Thyroid gland (tissue), 4 donors: ENCODE measurements around the gene APOC1. TPM values are rescaled to one million over a fixed set of nuclear protein-coding genes. Genes with fewer than 3 reads are reported as not detected.

Source experiments
- DNase-seq, 2 donors: peaks; one replicate each; pipeline ENCODE4 v3.0.0-alpha.2; 2019
- H3K27ac ChIP-seq, 3 donors: fragments of 200-600 bp; sonication (generic); 1 replicate in 2 of 3; 2 replicates in 1 of 3; pipeline ENCODE4 v1.5.1; 2016 to 2019; ENCODE audit warnings: mild to moderate bottlenecking in 1 of 3, moderate library complexity in 1 of 3
- H3K27me3 ChIP-seq: fragments of 200-600 bp; sonication (generic); one replicate; pipeline ENCODE4 v1.5.1; 2019
- H3K36me3 ChIP-seq, 2 donors: fragments of 200-600 bp; sonication (generic); one replicate each; pipeline ENCODE4 v1.5.1; 2016 to 2019
- H3K4me1 ChIP-seq, 2 donors: fragments of 200-600 bp; sonication (generic); one replicate each; pipeline ENCODE4 v1.5.1; 2017 to 2019
- H3K4me3 ChIP-seq, 3 donors: fragments of 200-600 bp; sonication (generic); replicated peaks in 1 of 3; 1 replicate in 2 of 3; 2 replicates in 1 of 3; pipeline ENCODE4 v1.5.1; 2016; ENCODE audit warnings: mild to moderate bottlenecking in 1 of 3
- H3K9me3 ChIP-seq: fragments of 200-600 bp; sonication (generic); one replicate; pipeline ENCODE4 v1.5.1; 2017
- POLR2A ChIP-seq, 2 donors: fragments of 450-650 bp; IDR thresholded peaks; one replicate each; pipeline ENCODE4 v1.6.1; 2017; ENCODE audit warnings: antibody characterized with exemption in 2 of 2, mild to moderate bottlenecking in 2 of 2, moderate library complexity in 1 of 2
- WGBS, 2 donors: methylation state at CpG; one replicate each; pipeline ENCODE4 v1.1.5; 2017; 5-methylcytosine and 5-hydroxymethylcytosine counted together
- intact Hi-C: fragments of 100-400 bp; cut with DNase I; formaldehyde crosslinking; loops from one replicate; pipeline ENCODE4 v1.15.1; 2023
- total RNA-seq, 4 donors: library from RNA; depleted of rRNA; stranded (reverse); fragments of >200 nt; gene quantifications; one replicate each; pipeline ENCODE4 v1.2.3, GENCODE V29; 2016
- TF ChIP-seq, protein P1 (sequence below), 6 experiments: fragments of 200-600 bp in 3 of 6; fragments of 450-650 bp in 3 of 6; sonication (generic) in 3 of 6; IDR thresholded peaks; one replicate each; pipeline ENCODE4 v1.5.1; 2016 to 2019; ENCODE audit warnings: antibody characterized with exemption in 6 of 6, mild to moderate bottlenecking in 2 of 6, inconsistent platforms in 1 of 6, moderate library complexity in 1 of 6

APOC1 gene
- total RNA-seq, 4 donors from 2014 or later, result 4.1 to 113 (median 45.6) TPM

DNA sequence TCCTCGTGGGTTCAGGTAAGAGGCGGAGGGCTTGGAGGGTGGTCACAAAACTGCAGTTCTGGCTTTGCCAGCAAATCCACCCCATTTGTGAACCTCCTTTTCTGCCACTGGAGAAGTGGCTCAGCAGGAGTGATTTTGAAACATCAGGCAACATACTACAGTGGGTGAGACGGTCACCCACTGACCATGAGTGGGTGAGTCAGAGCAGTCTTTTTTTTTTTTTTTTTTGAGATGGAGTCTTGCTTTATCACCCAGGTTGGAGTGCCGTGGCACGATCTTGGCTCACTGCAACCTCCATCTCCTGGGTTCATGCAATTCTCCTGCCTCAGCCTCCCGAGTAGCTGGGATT is 20.4 kb upstream of the APOC1 start:
- Histone ChIP-seq H3K27me3 (no peaks in the 10 kb centered on the region), H3K36me3 (peaks cover 31 to 34% of the 10 kb centered on the region in 2 donors), H3K27ac (no peak overlapping the region), H3K9me3 (no peaks in the 10 kb centered on the region), H3K4me1 (peaks cover 13 to 18% of the 10 kb centered on the region in 2 donors), H3K4me3 (no peak overlapping the region)
- whole genome bisulfite sequencing, 2 donors, result 96 to 100% methylated on average over 6 of the region's 6 CpGs
- no peak for DNase-seq
- intact Hi-C loops, result no loop called here
- TF ChIP-seq, protein P1, sequence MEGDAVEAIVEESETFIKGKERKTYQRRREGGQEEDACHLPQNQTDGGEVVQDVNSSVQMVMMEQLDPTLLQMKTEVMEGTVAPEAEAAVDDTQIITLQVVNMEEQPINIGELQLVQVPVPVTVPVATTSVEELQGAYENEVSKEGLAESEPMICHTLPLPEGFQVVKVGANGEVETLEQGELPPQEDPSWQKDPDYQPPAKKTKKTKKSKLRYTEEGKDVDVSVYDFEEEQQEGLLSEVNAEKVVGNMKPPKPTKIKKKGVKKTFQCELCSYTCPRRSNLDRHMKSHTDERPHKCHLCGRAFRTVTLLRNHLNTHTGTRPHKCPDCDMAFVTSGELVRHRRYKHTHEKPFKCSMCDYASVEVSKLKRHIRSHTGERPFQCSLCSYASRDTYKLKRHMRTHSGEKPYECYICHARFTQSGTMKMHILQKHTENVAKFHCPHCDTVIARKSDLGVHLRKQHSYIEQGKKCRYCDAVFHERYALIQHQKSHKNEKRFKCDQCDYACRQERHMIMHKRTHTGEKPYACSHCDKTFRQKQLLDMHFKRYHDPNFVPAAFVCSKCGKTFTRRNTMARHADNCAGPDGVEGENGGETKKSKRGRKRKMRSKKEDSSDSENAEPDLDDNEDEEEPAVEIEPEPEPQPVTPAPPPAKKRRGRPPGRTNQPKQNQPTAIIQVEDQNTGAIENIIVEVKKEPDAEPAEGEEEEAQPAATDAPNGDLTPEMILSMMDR (IDR thresholded peaks at IDR 0.05), result no peak
- TF ChIP-seq POLR2A (IDR thresholded peaks at IDR 0.05), result no peak

DNA sequence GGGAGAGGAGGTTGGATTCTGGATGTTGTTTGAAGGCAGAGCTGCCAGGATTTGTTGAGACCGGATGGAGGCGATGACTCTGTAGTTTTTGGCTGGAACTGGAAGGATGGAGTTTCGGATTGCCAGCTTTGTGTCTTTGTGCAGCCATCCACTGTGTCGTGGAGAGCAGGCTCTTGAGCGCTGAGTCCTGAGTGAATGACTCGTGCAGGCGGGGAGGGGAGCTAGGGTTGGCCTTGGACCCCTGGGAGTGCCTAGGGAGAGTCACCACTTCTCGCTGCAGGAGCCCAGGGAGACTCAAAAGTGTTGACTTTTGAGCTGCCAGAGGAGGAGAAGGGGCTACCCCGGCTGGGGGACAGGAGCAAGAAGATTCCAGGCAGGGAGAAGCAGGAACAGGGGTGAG is 19.5 kb upstream of the APOC1 start:
- 72 to 78% methylated on average over 9 of the region's 9 CpGs for WGBS, 2 donors
- TF ChIP-seq POLR2A (IDR thresholded peaks at IDR 0.05), result no peak
- TF ChIP-seq, protein P1 (IDR thresholded peaks at IDR 0.05), result no peak
- H3K4me1 ChIP-seq, result peaks cover 10 to 14% of the 10 kb centered on the region in 2 donors
- no peak overlapping the region for H3K4me3 ChIP-seq
- no peak overlapping the region for H3K27ac ChIP-seq
- H3K9me3 ChIP-seq, result no peaks in the 10 kb centered on the region
- intact Hi-C loops, result no loop called here
- no peak for DNase-seq
- H3K27me3 ChIP-seq, result no peaks in the 10 kb centered on the region
- peaks cover 34 to 36% of the 10 kb centered on the region in 2 donors for H3K36me3 ChIP-seq

DNA sequence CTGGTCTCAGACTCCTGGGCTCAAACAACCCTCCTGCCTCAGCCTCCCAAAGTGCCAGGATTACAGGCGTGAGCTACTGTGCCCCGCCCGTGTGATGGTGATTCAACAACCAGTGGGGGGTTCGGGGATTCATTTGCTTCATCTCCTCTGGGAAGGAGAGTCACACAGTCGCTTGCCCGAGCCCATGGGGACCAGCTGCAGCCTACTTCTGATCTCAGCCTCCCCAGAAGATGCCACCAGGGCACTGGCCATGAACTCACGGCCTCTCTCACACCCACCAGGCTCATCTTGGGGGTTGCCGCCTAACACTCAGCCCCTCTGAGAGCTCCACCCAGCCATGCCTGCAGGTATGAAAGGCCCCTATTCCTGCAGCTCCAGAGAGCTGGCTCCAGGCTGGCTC is 16.6 kb upstream of the APOC1 start:
- Histone ChIP-seq H3K36me3 (peaks cover 34 to 56% of the 10 kb centered on the region in 2 donors), H3K9me3 (no peaks in the 10 kb centered on the region), H3K27me3 (no peaks in the 10 kb centered on the region), H3K27ac (no peak overlapping the region), H3K4me1 (no peaks in the 10 kb centered on the region), H3K4me3 (no peak overlapping the region)
- TF ChIP-seq, protein P1 (IDR thresholded peaks at IDR 0.05), result no peak
- TF ChIP-seq POLR2A (IDR thresholded peaks at IDR 0.05), result no peak
- intact Hi-C loops, result no loop called here
- no peak for DNase-seq
- 86 to 94% methylated on average over 6 to 8 of the region's 8 CpGs for WGBS, 2 donors

DNA sequence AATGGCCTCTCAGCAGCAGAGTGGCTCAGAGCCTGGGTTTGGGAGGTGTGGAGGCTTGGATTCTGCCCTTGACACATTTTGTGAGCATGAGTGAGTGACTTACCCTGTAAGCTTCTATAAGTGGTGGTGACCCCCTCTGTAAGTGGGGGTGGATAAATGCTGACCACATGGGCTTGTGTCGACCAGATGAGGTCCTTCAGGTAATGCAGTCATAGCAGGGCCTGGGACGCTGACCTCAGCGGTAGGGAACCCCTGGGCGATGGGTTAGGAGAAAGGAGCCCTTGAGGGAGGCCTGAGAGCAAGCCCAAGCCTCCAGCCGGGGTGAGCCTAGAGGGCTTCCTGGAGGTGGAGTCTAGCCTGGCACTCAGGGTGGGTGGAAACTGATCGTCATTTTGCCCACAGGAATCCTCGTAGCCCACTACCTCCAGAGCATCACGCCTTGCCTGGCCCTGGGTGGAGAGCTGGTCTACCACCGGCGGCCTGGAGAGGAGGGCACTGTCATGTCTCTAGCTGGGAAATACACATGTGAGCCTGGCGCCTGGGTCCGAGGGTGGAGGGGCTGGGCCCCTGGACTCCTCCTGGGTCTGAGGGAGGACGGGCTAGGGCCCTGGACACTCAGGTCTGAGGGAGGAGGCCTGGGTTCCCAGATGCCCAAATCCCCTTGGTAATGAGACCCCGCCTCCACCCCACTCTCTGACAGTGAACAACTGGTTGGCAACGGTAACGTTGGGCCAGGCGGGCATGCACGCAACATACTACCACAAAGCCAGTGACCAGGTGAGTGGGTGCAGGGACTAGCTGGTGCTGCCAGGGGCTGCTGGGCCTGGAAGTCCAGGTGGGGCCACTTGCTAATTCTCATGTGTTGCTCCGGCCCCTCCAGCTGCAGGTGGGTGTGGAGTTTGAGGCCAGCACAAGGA is 13.8 kb upstream of the APOC1 start:
- peaks cover 3% of the 10 kb centered on the region for H3K27me3 ChIP-seq
- 93 to 94% methylated on average over 8 to 10 of the region's 19 CpGs for WGBS, 2 donors
- H3K9me3 ChIP-seq, result no peaks in the 10 kb centered on the region
- no peak for DNase-seq
- H3K27ac ChIP-seq, result no peak overlapping the region
- intact Hi-C loops, result no loop called here
- H3K36me3 ChIP-seq, result peaks cover 11 to 40% of the 10 kb centered on the region in 2 donors
- TF ChIP-seq, protein P1 (IDR thresholded peaks at IDR 0.05), result no peak
- TF ChIP-seq POLR2A (IDR thresholded peaks at IDR 0.05), result no peak
- H3K4me1 ChIP-seq, result peaks cover 0 to 7% of the 10 kb centered on the region in 2 donors
- H3K4me3 ChIP-seq, result no peak overlapping the region

DNA sequence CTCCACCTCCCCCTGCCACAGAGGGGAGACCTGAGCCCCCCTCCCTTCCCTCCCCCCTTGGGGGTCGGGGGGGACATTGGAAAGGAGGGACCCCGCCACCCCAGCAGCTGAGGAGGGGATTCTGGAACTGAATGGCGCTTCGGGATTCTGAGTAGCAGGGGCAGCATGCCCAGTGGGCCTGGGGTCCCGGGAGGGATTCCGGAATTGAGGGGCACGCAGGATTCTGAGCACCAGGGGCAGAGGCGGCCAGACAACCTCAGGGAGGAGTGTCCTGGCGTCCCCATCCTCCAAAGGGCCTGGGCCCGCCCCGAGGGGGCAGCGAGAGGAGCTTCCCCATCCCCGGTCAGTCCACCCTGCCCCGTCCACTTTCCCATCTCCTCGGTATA is 11.2 kb upstream of the APOC1 start:
- Histone ChIP-seq H3K27ac (no peak overlapping the region), H3K9me3 (no peaks in the 10 kb centered on the region), H3K4me3 (no peak overlapping the region), H3K27me3 (peaks cover 4% of the 10 kb centered on the region), H3K4me1 (peaks cover 0 to 8% of the 10 kb centered on the region in 2 donors), H3K36me3 (peaks cover 0 to 30% of the 10 kb centered on the region in 2 donors)
- DNase-seq, result no peak
- no peak for TF ChIP-seq POLR2A (IDR thresholded peaks at IDR 0.05)
- WGBS, 2 donors, result 69 to 72% methylated on average over 12 to 13 of the region's 15 CpGs
- intact Hi-C loops, result no loop called here
